ENCODE measurements around the gene CHN2.

The CHN2 gene

DNA sequence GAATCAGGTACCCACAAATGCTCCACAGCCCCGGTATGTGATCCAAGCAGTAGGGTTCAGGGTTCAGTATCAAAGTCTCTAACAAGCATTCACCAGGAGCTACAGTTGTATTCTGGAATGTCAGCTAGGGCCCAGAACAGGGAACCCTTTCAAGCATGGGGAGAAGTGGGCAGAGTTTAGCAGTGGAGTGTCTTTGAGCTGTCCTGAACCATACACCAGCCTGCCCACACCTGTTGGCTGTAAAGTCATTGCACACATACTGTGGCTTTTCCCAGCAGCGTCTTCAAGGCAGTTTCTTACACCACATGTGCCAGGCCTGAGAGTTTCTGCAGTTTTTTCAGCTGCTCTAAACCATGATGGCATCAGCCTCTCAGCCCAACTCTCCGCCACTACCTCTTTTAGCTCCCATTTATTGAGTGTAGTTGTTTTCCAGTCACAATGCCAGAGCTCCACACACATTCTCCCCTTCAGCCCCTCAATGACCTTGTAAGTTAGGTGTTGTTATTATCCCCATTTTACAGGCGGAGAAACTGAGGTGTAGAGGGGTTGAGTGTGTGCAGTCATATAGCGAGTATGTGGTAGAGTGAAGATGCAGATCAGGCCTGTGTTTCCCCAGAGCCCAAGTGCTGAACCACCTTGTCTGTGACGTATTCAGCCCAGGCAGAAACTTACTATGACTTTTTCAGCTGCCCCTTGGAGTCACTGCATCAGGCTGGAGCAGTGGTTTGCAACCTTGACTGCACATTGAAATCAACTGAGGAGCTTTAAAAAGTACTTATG is 83.1 kb downstream of the CHN2 start:
- H3K27ac ChIP-seq, result no peak overlapping the region
- no peak for DNase-seq (ENCODE audit: low read depth, low spot score)

DNA sequence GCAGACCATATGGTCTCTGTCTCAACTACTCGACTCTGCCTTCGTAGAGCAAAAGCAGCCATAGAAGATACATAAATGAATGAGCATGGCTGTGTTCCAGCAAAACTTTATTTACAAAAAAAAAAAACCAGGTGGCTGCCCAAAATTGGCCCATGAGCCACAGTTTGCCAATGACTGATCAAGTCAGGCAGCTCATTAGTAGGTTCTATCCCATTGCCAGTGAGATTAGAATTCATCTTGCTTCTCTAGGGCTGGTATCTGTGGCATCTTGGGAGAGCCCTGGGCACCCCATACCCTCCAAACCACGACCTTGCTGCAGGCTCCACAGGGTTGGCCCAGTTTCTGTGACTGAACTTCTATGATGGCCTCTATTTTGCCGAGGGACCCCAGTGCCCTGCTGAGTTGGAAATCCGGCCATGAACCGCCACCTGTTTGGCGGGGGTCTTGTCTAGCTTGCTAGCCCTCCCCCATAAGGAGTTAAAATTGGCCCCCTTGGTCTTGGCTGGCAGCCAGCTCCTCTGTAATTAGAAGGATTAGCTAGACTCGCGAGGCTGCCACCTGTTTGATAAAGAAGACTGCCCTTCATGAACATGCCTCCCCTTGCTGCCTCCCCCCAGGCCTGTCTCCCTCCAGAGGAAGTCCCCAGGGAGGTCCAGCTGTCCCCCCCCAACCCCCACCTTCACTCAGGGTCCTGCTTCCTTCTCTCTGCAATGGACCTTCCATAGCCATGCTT is 83.9 kb downstream of the CHN2 start:
- DNase-seq (ENCODE audit: low read depth, low spot score), result no peak
- no peak overlapping the region for H3K27ac ChIP-seq

DNA sequence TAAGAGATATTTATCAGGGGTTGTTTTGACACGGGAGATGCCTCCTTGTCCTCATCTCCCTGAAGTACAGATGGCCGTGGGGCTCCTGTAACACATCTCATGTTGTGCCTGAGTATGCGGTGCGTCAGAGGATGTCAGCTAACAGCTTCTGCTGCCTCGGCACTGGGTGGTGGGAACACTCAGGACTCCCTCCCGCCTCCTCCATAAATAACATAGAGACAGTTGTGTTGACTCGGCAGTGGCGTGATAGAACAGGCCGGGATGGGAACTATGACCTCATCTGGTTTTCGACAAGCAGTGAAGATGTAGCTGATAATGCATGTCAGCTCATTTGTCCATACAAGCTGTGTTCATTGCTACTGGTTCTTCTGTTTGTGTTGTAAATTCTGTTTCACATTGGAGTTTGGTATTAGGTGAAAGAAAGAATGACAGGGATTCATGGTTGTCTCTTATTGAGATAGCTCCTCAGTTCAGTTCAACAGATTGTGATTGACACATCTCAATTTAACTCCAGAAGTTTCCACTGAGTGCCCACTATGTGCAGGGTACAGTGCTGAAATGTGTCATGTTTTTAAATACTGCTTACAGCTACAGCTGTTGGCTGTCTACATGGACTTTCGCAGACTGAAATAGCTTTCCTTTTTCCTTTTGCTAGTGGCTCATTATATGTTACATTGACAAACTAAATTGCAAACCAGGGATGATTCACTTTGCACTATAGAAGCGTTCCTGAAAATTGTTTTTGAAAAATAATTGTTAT is 87.4 kb downstream of the CHN2 start:
- DNase-seq (ENCODE audit: low read depth, low spot score), result peak; percentile 95
- no peak overlapping the region for H3K27ac ChIP-seq

DNA sequence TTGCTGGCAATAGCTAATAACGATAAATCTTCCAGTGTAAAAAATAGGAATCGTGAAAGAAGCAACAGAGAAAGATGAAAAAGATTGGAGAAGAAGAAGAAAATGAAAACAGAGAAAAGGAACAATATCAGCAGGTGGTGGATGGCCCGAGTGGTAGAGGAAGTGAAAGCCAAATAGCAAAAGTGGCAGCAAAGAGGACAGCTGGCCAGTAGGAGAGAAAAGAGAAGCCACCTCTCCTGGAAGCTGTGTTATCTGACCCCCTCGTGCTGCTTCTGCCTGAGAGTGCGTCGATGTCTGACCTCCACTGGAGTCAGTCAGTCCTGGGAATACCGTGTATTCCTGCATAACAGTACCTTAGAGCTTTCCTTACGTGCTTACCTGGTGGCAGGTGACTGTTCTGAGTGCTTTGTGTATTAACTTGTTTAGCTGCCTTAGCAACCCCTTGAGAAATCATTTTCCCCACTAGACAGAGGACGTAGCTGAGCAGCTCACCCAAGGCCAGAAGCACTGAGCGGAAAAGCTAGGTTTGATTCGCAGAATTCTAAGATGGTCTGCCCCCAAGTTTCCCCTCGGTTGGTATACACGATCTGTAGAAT is 88.3 kb downstream of the CHN2 start:
- no peak for DNase-seq (ENCODE audit: low read depth, low spot score)
- H3K27ac ChIP-seq, result no peak overlapping the region

DNA sequence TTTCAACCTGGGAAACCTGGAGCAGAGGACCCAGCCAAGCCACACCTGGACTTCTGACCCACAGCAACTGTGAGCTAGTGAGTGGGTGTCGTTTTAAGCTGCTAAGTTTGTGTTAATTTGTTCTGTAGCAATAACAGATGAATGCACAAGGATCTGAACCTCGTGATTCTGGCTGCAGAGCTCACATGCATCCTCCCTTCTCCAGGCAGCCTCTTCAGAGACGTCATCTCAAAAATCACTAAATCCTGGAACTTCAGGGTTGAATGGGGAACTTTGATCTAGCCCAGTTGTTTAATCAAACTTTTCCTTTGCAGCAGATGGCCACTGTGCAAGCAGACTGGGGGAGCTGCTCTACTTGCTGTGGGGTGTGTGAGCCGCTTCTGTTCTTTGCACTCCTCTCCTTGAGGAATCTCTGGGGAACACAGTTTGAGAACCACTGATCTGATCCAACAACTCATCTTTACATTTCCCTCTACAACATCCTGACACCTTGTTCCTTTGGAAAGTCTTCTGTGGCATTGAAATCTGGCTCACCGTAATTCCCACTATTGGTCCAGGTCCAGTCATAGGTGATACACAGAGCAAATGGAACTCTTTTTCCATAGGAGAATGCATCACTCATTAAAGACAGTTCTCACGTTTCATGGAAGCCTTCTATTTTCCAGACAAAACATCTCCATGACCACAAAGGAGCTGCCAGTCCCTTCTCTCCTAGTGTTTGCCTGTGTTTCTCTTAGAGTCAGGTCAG is 90.3 kb downstream of the CHN2 start:
- DNase-seq (ENCODE audit: low read depth, low spot score), result no peak
- peak overlapping the region; percentile 14 for H3K27ac ChIP-seq

GRCh38 chr7:29285444-29285793 is 90.8 kb downstream of the CHN2 start:
- H3K27ac ChIP-seq, result peak overlapping the region; percentile 14
- peak; percentile 91 for DNase-seq (ENCODE audit: low read depth, low spot score)

DNA sequence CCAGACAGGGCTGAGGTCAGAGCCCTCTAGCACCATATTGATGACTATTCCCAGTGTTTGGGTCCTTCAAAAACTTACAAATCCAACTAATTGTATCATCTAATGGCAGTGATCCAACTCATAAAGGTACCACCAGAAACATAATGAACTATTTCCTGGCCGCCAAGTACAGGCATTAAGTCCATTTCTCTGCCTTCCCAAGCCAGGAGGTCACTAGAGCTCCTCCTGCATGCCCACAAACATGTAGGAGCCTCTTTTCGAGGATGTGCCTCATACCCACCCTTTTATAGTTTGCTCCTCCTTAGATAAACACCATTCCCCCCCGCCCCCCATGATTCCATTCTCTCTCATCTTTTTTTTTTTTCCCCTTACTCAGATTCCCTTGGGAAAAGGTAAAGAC is 91.3 kb downstream of the CHN2 start:
- no peak overlapping the region for H3K27ac ChIP-seq
- DNase-seq (ENCODE audit: low read depth, low spot score), result no peak

- no peak overlapping the region for H3K27ac ChIP-seq
- peak; percentile 84 for DNase-seq (ENCODE audit: low read depth, low spot score)
Measured at GRCh38 chr7:29287366-29287765, 92.8 kb downstream of the CHN2 start.

GRCh38 chr7:29288181-29289091 is 93.9 kb downstream of the CHN2 start:
- DNase-seq (ENCODE audit: low read depth, low spot score), result no peak
- H3K27ac ChIP-seq, result no peak overlapping the region

DNA sequence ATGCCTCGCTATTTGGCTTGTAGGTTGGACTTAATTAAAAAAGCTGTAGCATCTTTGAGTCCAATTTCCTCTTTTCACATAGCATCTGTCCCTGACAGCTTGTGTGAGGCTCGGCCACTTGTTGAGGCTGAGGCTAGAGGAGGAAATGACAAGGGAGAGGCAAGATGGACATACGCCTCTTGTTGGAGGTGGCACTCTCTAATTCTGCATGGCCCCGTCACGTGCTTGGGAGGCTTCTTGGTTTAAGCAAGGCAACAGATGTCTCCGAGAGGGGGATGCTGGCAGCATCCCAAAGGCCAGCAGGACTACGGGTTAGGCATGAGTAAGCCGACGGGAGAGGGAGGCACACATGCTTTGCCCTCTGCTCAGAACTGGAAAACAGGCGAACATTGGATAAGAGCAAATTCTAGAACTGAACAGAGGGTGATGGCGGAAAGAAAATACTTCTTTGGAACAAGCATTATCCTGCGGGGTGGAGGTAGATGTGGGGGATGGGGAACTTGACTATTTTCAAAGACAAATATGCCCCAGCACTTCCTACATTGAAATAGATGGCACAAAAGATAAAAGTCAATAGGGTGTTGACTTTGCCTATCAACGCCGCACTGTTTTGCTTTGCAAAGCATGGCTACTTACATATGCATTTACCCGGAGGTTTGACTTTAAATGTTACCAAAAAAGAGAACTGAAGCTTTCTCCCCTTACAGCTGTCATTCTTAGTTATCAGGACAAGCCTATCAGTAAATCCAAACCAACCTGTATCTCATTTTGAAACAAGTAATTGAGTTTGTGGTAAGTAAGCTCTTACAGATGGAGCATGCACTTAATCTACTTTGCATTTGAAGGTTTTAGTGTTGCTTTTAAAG is 94.8 kb downstream of the CHN2 start:
- no peak overlapping the region for H3K27ac ChIP-seq
- DNase-seq (ENCODE audit: low read depth, low spot score), result no peak

- H3K27ac ChIP-seq, result no peak overlapping the region
- no peak for DNase-seq (ENCODE audit: low read depth, low spot score)
Measured at GRCh38 chr7:29290829-29291228, 96.3 kb downstream of the CHN2 start.

- no peak for DNase-seq (ENCODE audit: low read depth, low spot score)
Measured at GRCh38 chr7:29291723-29292618, 97.4 kb downstream of the CHN2 start.

DNA sequence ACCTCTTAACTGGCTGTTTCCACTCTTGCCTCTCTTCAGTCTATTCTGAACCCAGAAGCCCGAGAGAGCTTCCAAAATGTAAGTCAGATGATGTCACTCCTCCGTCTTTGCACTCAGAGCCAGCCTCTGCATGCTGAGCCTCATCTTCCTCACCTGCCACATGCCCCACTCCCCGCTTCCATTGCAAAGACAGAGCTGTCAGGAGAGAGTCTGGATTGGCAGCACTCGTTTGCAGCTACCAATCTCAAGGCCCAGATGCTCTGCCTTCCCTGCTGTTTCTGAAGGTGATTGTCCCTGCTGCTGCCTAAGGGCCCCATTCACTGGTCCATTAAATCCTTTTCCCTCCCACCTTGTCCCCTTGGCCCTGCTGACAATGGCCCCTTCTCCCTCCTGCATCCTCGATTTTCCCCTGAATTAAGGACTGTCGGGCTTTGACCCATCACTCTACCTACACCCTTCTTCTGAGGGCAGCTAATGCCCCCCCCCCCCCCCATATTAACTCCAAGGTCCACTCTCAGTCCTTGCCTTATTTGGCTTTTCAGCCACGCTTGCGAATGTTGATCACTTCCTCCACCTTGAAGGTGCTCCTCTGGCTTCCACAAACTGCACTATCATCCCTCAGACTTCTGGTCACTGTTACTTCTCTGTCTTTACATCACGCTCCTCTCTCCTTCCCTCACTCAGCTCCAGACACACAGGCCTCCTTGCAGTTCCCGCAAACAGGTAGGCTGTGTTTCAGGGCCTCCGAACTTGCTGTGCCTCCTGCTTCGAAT is 98.5 kb downstream of the CHN2 start:
- H3K27ac ChIP-seq, result no peak overlapping the region
- DNase-seq (ENCODE audit: low read depth, low spot score), result no peak

More at GRCh38 chr7:29291723-29292618, 97.4 kb downstream of the CHN2 start:
- no peak overlapping the region for H3K27ac ChIP-seq

DNA sequence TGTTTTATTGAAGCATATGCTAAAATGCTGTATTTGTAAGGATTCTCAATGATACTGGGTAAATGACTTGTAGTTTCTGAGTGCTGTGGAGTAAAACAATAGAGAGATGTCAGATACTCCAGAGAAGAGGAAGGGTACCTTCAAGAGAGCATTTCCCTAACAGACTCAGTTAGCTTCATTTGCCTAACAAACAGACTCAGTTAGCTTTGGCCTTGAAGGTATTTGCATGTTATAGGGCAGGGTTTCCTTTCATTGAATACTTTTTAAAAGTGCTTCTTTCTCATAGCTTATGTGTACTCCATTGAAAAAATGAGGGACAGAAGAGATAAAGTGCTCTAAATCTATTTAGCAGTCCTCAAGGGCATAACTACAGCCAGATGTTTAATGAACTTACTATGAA is 101.8 kb downstream of the CHN2 start:
- H3K27ac ChIP-seq, result no peak overlapping the region
- no peak for DNase-seq (ENCODE audit: low read depth, low spot score)

DNA sequence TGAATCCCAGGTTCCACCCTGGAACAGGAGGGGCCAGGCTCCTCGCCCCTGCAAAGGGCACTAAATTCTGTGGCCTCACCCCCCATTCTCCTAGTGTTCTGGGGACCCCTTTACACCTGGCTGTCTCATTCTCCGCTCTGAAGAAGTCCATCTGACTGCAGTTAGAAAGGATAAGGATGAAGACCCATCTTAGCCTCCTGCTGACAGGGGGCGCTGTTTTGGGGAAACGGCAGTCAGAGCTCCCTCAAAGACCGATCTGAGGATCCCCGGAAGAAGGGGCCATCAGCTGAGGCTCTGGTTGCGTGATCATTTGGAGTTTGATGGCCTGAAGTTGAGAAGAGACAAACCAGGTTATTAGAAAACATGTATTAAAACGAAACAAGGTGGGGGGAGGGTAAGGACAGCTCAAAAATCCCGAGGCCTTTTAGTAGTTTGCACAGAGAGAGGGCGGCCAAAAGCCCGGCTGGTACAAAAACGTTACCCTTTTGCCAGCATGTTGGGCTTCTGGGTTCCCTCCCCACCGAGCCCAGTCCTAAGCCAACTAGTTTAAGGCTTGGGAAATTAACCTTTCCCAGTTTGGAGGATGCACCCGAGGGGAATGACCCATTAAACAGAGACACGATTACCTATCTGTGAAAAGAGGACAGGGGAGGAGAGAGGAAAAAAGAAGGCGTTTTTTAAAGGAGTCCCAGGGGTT is 102.8 kb downstream of the CHN2 start:
- H3K27ac ChIP-seq, result no peak overlapping the region
- no peak for DNase-seq (ENCODE audit: low read depth, low spot score)

GRCh38 chr7:29299086-29299485 is 104.5 kb downstream of the CHN2 start:
- DNase-seq (ENCODE audit: low read depth, low spot score), result no peak
- no peak overlapping the region for H3K27ac ChIP-seq
